CD4-positive, alpha-beta T cell (primary cell): Measurements from ENCODE around the gene DIPK1A. TPM values are rescaled to one million over a fixed set of nuclear protein-coding genes. Genes with fewer than 3 reads are reported as not detected.

Source experiments
- ATAC-seq: fragments of 200-7000 bp; cut with Tn5 transposase; one replicate; pipeline ENCODE4 v1.10.0; 2022; ENCODE audit warnings: mild to moderate bottlenecking; ENCODE audit not compliant: poor library complexity
- CTCF ChIA-PET: fragments of 350-600 bp; sonication (Branson Sonifier 250); formaldehyde crosslinking; loops from one replicate; lab custom pipeline; 2021; ENCODE audit warnings: antibody characterized with exemption, inconsistent platforms; lab: Charles Lee
- POLR2A ChIA-PET: fragments of 350-600 bp; sonication (Branson Sonifier 250); formaldehyde crosslinking; loops from one replicate; lab custom pipeline; 2021; ENCODE audit warnings: antibody characterized with exemption, inconsistent platforms; lab: Charles Lee
- DNase-seq, 14 experiments: peaks; one replicate each; pipeline ENCODE4 v3.0.0-alpha.2; 2013 to 2020; ENCODE audit warnings: mixed read lengths in 2 of 14
- H3K27ac ChIP-seq, 2 donors: one replicate each; pipeline versions ENCODE4 v1.5.1 to v1.7.0; 2013; ENCODE audit warnings: low read length in 2 of 2, low read depth in 1 of 2, mild to moderate bottlenecking in 1 of 2
- H3K27me3 ChIP-seq, 2 experiments: 1 replicate in 1 of 2; 2 replicates in 1 of 2; pipeline versions ENCODE4 v1.6.1 to v1.7.0; 2013; ENCODE audit warnings: low read length in 2 of 2, control low read depth in 1 of 2, mild to moderate bottlenecking in 1 of 2, moderate library complexity in 1 of 2; ENCODE audit not compliant: insufficient read depth in 2 of 2, control insufficient read depth in 1 of 2
- H3K36me3 ChIP-seq: one replicate; pipeline ENCODE4 v1.6.1; 2013; ENCODE audit warnings: low read length, control low read depth; ENCODE audit not compliant: insufficient read depth
- H3K4me1 ChIP-seq: one replicate; pipeline ENCODE4 v1.6.1; 2013; ENCODE audit warnings: low read length, control low read depth; ENCODE audit not compliant: insufficient read depth
- H3K4me3 ChIP-seq: one replicate; pipeline ENCODE4 v1.5.1; 2013; ENCODE audit warnings: mild to moderate bottlenecking, low read length, moderate library complexity
- H3K9me3 ChIP-seq, 2 experiments: 1 replicate in 1 of 2; 2 replicates in 1 of 2; pipeline versions ENCODE4 v1.6.1 to v1.7.0; 2013; ENCODE audit warnings: low read length in 2 of 2, mild to moderate bottlenecking in 2 of 2, control low read depth in 1 of 2, moderate library complexity in 1 of 2; ENCODE audit not compliant: control insufficient read depth in 1 of 2, insufficient read depth in 1 of 2
- H3K27ac Mint-ChIP-seq: one replicate; pipeline ENCODE4 v1.8.0; 2020; ENCODE audit warnings: mixed read lengths
- H3K27me3 Mint-ChIP-seq: one replicate; pipeline ENCODE4 v1.8.0; 2021; ENCODE audit warnings: mixed read lengths
- H3K36me3 Mint-ChIP-seq: one replicate; pipeline ENCODE4 v1.8.0; 2021; ENCODE audit warnings: low read depth, mixed read lengths
- H3K4me1 Mint-ChIP-seq: one replicate; pipeline ENCODE4 v1.8.0; 2021; ENCODE audit warnings: low read depth, mixed read lengths
- H3K4me3 Mint-ChIP-seq: one replicate; pipeline ENCODE4 v1.8.0; 2020; ENCODE audit warnings: mild to moderate bottlenecking, mixed read lengths
- H3K9me3 Mint-ChIP-seq: one replicate; pipeline ENCODE4 v1.8.0; 2020; ENCODE audit warnings: mixed read lengths
- CTCF ChIP-seq: fragments of 200-600 bp; IDR thresholded peaks from one replicate; pipeline ENCODE4 v1.8.0; 2022; ENCODE audit warnings: antibody characterized with exemption, mild to moderate bottlenecking
- intact Hi-C, 2 experiments: fragments of 100-400 bp; cut with DNase I in 1 of 2; cut with micrococcal nuclease in 1 of 2; formaldehyde crosslinking; loops; one replicate each; pipeline versions ENCODE4 v1.15.1 to v1.9.0; 2023 to 2025; cut with DNase I, micrococcal nuclease
- total RNA-seq, 174 experiments: library from RNA in 2 of 174; stranded (reverse) in 2 of 174; gene quantifications; one replicate each; pipeline ENCODE4 v1.2.3 and lab custom pipeline; 2021 to 2026

Gene DIPK1A
- total RNA-seq, 2 experiments from 2014 or later = 7.0 to 7.3 TPM

GRCh38 chr1:92969517-92969916, 8.3 kb upstream of the DIPK1A start:
- Histone ChIP-seq H3K4me1 (peaks cover 43% of the 10 kb centered on the region), H3K36me3 (no peaks in the 10 kb centered on the region), H3K4me3 (no peak overlapping the region), H3K27me3 (no peaks in the 10 kb centered on the region), H3K9me3 (no peaks in the 10 kb centered on the region), H3K27ac (no peak overlapping the region)
- no peak for TF ChIP-seq CTCF
- Mint-ChIP-seq H3K27me3 (no peaks in the 10 kb centered on the region), H3K27ac (no peak overlapping the region), H3K4me3 (no peak overlapping the region), H3K9me3 (no peaks in the 10 kb centered on the region), H3K36me3 (no peaks in the 10 kb centered on the region), H3K4me1 (peaks cover 36% of the 10 kb centered on the region)
- no peak for DNase-seq
- intact Hi-C loops = loop anchor here (1.0 to 10.0 kb wide), 4 partner anchors 23 to 1945 kb away; partner anchors contain the start of genes ABCD3 (in 1 of the 2) and ZNF644 (in 1 of the 2)
- no peak for ATAC-seq
- ChIA-PET CTCF (interaction anchor here (1.0 to 4.8 kb wide), 8 partner anchors 9 to 138 kb away, joined by 3 to 71 read pairs (median 7); partner anchors contain the start of gene RPL5), POLR2A (interaction anchor here (1.0 to 3.5 kb wide), 4 partner anchors 9 to 24 kb away, joined by 4 to 18 read pairs (median 12); no protein-coding TSS in a partner anchor)

DNA sequence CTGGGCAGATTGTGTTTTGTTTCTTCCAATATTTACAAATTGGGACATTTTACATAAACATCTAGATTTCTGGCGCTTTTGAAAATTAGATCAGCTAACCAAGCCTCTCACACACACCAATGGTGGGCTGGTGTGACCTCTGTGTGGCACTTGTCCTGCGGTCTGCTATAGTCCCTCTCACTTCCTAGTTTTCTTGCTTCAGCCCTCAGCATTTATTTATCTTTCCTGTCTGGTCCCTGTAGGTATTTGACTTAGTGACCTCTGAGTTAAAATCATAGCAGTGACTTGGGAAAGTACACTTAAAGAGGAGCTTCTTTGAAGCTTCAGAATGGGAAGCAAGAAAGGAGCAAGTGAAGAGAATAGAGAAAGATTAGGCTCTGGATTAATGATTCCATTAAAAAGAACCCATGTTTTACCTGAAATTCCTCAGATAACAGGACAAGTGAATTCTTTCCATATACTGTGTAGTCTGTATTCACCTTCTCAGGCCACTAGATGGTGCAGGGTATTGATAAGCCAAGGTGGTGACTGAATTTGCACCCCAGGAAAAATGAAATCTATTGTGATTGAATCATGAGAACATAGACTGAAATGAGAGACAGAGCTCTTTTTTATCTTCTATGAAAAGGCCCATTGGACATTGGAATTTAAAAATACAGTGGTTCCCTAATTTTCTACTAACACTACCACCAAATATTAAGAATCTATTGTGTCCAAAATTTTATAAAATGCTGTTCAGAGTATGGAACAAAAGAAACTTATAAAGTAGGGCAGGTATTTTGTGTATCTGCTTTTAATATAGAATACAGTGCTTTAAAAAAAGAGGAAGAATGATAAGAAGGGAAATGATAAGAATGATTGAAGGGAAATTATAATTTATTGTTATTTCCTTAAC, 7.1 kb upstream of the DIPK1A start:
- Histone ChIP-seq H3K4me1 (peaks cover 47% of the 10 kb centered on the region), H3K36me3 (no peaks in the 10 kb centered on the region), H3K9me3 (no peaks in the 10 kb centered on the region), H3K27me3 (no peaks in the 10 kb centered on the region), H3K4me3 (no peak overlapping the region), H3K27ac (no peak overlapping the region)
- DNase-seq (peak in 4 of 14 experiments; percentile 35 to 75 (median 72)), ATAC-seq (peak; percentile 47)
- H3K4me1 Mint-ChIP-seq = peaks cover 30% of the 10 kb centered on the region
- intact Hi-C loops = loop anchor here (1.0 to 10.0 kb wide), 5 partner anchors 24 to 1944 kb away; partner anchors contain the start of genes ABCD3 (in 1 of the 2) and ZNF644 (in 1 of the 2)
- ChIA-PET POLR2A (interaction anchor here (1.0 to 3.5 kb wide), 8 partner anchors 8 to 110 kb away, joined by 3 to 18 read pairs (median 4); no protein-coding TSS in a partner anchor), CTCF (interaction anchor here (0.6 to 4.8 kb wide), 13 partner anchors 8 to 137 kb away, joined by 3 to 71 read pairs (median 5); partner anchors contain the start of gene RPL5)
- no peaks in the 10 kb centered on the region for H3K27me3 Mint-ChIP-seq
- no peaks in the 10 kb centered on the region for H3K9me3 Mint-ChIP-seq
- H3K27ac Mint-ChIP-seq = peak overlapping the region; percentile 5
- H3K36me3 Mint-ChIP-seq = no peaks in the 10 kb centered on the region
- no peak overlapping the region for H3K4me3 Mint-ChIP-seq
- TF ChIP-seq CTCF = peak; percentile 79

- H3K27me3 ChIP-seq = no peaks in the 10 kb centered on the region
- Mint-ChIP-seq H3K4me1 (peaks cover 24% of the 10 kb centered on the region), H3K36me3 (peaks cover 13% of the 10 kb centered on the region), H3K27ac (no peak overlapping the region), H3K9me3 (no peaks in the 10 kb centered on the region), H3K27me3 (no peaks in the 10 kb centered on the region), H3K4me3 (no peak overlapping the region)
- no peak for TF ChIP-seq CTCF
- intact Hi-C loops = loop anchor here (5.0 to 10.0 kb wide), 8 partner anchors 83 to 1940 kb away; partner anchors contain the start of genes ABCD3 (in 1 of the 2), CCDC18 (in 1 of the 2), MTF2 (in 1 of the 2) and TMED5 (in 1 of the 2)
- ChIA-PET CTCF (interaction anchor here (1.2 to 10.4 kb wide), 4 partner anchors 16 to 133 kb away, joined by 3 to 105 read pairs (median 3); partner anchors contain the start of gene RPL5), POLR2A (interaction anchor here (0.6 to 1.8 kb wide), 6 partner anchors 15 to 114 kb away, joined by 3 to 11 read pairs (median 6); partner anchors contain the start of gene MTF2)
- H3K4me3 ChIP-seq = no peak overlapping the region
- H3K27ac ChIP-seq = peak overlapping the region; percentile 50 to 65
- no peaks in the 10 kb centered on the region for H3K36me3 ChIP-seq
- DNase-seq (peak; percentile 23 to 88 (median 49)), ATAC-seq (peak; percentile 43)
- peaks cover 54% of the 10 kb centered on the region for H3K4me1 ChIP-seq
- no peaks in the 10 kb centered on the region for H3K9me3 ChIP-seq
Observed at GRCh38 chr1:92964998-92965397, 3.7 kb upstream of the DIPK1A start.
